Measurements from ENCODE around the gene TMEM272. TPM values are rescaled to one million over a fixed set of nuclear protein-coding genes. Genes with fewer than 3 reads are reported as not detected.

The TMEM272 gene
- total RNA-seq, 1 experiment from 2014 or later, result 0.17 TPM

GRCh38 chr13:51764184-51765141 is 80.5 kb downstream of the TMEM272 start:
- ChIA-PET POLR2A (interaction anchor here (1.1 kb wide), 1 partner anchor 311 kb away, joined by 3 read pairs; the partner anchor contains the start of gene INTS6), CTCF (no interaction called here), RAD21 (ENCODE audit: low non-redundant PET in 1 of 2, low total read pairs in 2 of 2, uncharacterized antibody in 2 of 2, unreplicated experiment in 2 of 2) (no interaction called here)
- BruUV-seq (replicated peaks), result no TSS peak
- peak; percentile 36; the same call in 1 of the 2 replicates for ATAC-seq
- no peaks in the 10 kb centered on the region for H4K20me1 ChIP-seq (ENCODE audit: insufficient read depth)
- no peak overlapping the region for H2AFZ ChIP-seq (ENCODE audit: low read depth, low read length, poor library complexity, severe bottlenecking)
- no peak overlapping the region for H3K9ac ChIP-seq (ENCODE audit: low read length)
- intact Hi-C loops (cut with micrococcal nuclease), result no loop called here
- no peak for DNase-seq (ENCODE audit: low read depth, low spot score)
- no peaks in the 10 kb centered on the region for H3K9me3 ChIP-seq (ENCODE audit: control insufficient read depth in 1 of 2, insufficient read depth in 1 of 2, low read depth in 1 of 2, low read length in 2 of 2)
- no peak for TF ChIP-seq POLR2AphosphoS5 (IDR thresholded peaks at IDR 0.05; ENCODE audit: low read depth, low read length)
- no peak for TF ChIP-seq RAD21 (IDR thresholded peaks at IDR 0.05; ENCODE audit: low read depth)
- no peak for TF ChIP-seq FOSL1 (IDR thresholded peaks at IDR 0.05; ENCODE audit: low read depth)
- TF ChIP-seq ELF1 (IDR thresholded peaks at IDR 0.05; ENCODE audit: borderline replicate concordance, low read depth), result no peak
- no peak for TF ChIP-seq CTCF (IDR thresholded peaks at IDR 0.05 in 2 of 3, conservative IDR thresholded peaks at IDR 0.05 in 1 of 3; ENCODE audit: borderline replicate concordance in 1 of 3, insufficient read depth in 1 of 3, low read depth in 2 of 3, low read length in 2 of 3)
- 0 out of 2 replicates have a peak overlapping the region, but pooled peaks have one; percentile 25 for H3K4me2 ChIP-seq (ENCODE audit: low read length)
- H3K9me2 ChIP-seq (ENCODE audit: insufficient read depth), result no peaks in the 10 kb centered on the region
- H3K27me3 ChIP-seq (ENCODE audit: insufficient read depth, low read length), result no peaks in the 10 kb centered on the region
- H3K4me1 ChIP-seq (ENCODE audit: control insufficient read depth in 1 of 2, insufficient read depth in 2 of 2, low read length in 2 of 2), result peaks cover 5% of the 10 kb centered on the region in 2 experiments; a peak in 2 of 4 replicates
- no peak overlapping the region for H3K4me3 ChIP-seq (replicated peaks in 1 of 2; ENCODE audit: low read depth in 1 of 2, low read length in 2 of 2)
- H3K27ac ChIP-seq (ENCODE audit: low read depth, low read length), result no peak overlapping the region
- no peaks in the 10 kb centered on the region for H3K79me2 ChIP-seq (ENCODE audit: insufficient read depth, low read length)
- no peaks in the 10 kb centered on the region; a peak in 1 of 4 replicates for H3K36me3 ChIP-seq (ENCODE audit: control insufficient read depth in 1 of 2, insufficient read depth in 2 of 2, low read length in 2 of 2)
